GM13976 (cell line): ENCODE measurements around the gene CSN1S1.

Experiments used
- DNase-seq: peaks from one replicate; pipeline ENCODE4 v3.0.0; 2012; ENCODE audit warnings: low spot score
- CTCF ChIP-seq: IDR thresholded peaks from 2 replicates; pipeline ENCODE4 v1.5.1; 2012; ENCODE audit warnings: borderline replicate concordance, mild to moderate bottlenecking; ENCODE audit not compliant: insufficient read depth; ENCODE audit errors: extremely low read depth, missing control alignments, control extremely low read depth
- in situ Hi-C: fragments of 300-500 bp; cut with MboI; formaldehyde crosslinking; loops from one replicate; pipeline ENCODE4 v1.12.0; 2022; ENCODE audit warnings: low sequenced_read_pairs, mixed read lengths, inconsistent platforms; ENCODE audit not compliant: unreplicated experiment

CSN1S1 gene

GRCh38 chr4:69936566-69936965 is 5.7 kb downstream of the CSN1S1 start:
- TF ChIP-seq CTCF = no peak
- DNase-seq = no peak
- in situ Hi-C loops = no loop called here

GRCh38 chr4:69951602-69952001 is 20.7 kb downstream of the CSN1S1 start:
- TF ChIP-seq CTCF = no peak
- no peak for DNase-seq
- in situ Hi-C loops = no loop called here

- in situ Hi-C loops = no loop called here
- DNase-seq = no peak
- no peak for TF ChIP-seq CTCF
Observed at GRCh38 chr4:69957209-69957608, 26.3 kb downstream of the CSN1S1 start.

GRCh38 chr4:69965628-69966027 is 34.8 kb downstream of the CSN1S1 start, which contains the start of gene CSN2:
TSS of gene CSN2 (minus strand) at chr4:69965728. CDS start at chr4:69960995, 4,733 bp downstream.
- DNase-seq = no peak
- no peak for TF ChIP-seq CTCF
- in situ Hi-C loops = no loop called here

- no peak for DNase-seq
- no peak for TF ChIP-seq CTCF
- in situ Hi-C loops = no loop called here
Observed at GRCh38 chr4:69970071-69970470, 39.2 kb downstream of the CSN1S1 start.

GRCh38 chr4:69974631-69975030 is 43.8 kb downstream of the CSN1S1 start:
- no peak for DNase-seq
- in situ Hi-C loops = no loop called here
- no peak for TF ChIP-seq CTCF

GRCh38 chr4:69977582-69977981 is 46.7 kb downstream of the CSN1S1 start:
- no peak for DNase-seq
- in situ Hi-C loops = no loop called here
- no peak for TF ChIP-seq CTCF
